Measurements from ENCODE around the gene VCP.
A peak's percentile ranks its signal among the peaks of the same experiment; 100 is the strongest.
"Not testable (repeated sequence)": the region's sequence is repeated elsewhere in the genome, so short reads cannot be mapped to it uniquely, and the experiment has no call there.

The VCP gene

GRCh38 chr9:35060548-35061207 lies 11.7 kb downstream of the VCP start:
- DNase-seq (ENCODE audit: low spot score): no peak

- no peak for DNase-seq (ENCODE audit: low spot score)
These were observed 13.0 kb downstream of the VCP start for GRCh38 chr9:35059438-35059837.

- DNase-seq (ENCODE audit: low spot score): no peak
These were observed 15.2 kb downstream of the VCP start for GRCh38 chr9:35057271-35057620.

- DNase-seq (ENCODE audit: low spot score): no peak
These were observed 15.7 kb downstream of the VCP start for GRCh38 chr9:35056571-35057270.

GRCh38 chr9:35054871-35055644 lies 17.4 kb downstream of the VCP start:
- DNase-seq (ENCODE audit: low spot score): no peak

- DNase-seq (ENCODE audit: low spot score): no peak
These were observed 18.1 kb downstream of the VCP start for GRCh38 chr9:35054185-35054835.

- peak; percentile 70 for DNase-seq (ENCODE audit: low spot score)
These were observed 21.1 kb downstream of the VCP start for GRCh38 chr9:35051069-35051967.

GRCh38 chr9:35048511-35048910 lies 23.9 kb downstream of the VCP start:
- DNase-seq (ENCODE audit: low spot score): no peak

- DNase-seq (ENCODE audit: low spot score): no peak
These were observed 28.4 kb downstream of the VCP start for GRCh38 chr9:35044071-35044470.

GRCh38 chr9:35042891-35043545 lies 29.4 kb downstream of the VCP start:
- no peak for DNase-seq (ENCODE audit: low spot score)

GRCh38 chr9:35042081-35042604 lies 30.3 kb downstream of the VCP start:
- no peak for DNase-seq (ENCODE audit: low spot score)

GRCh38 chr9:35035851-35036701 lies 36.3 kb downstream of the VCP start:
- no peak for DNase-seq (ENCODE audit: low spot score)

- DNase-seq (ENCODE audit: low spot score): no peak
These were observed 39.3 kb downstream of the VCP start for GRCh38 chr9:35033101-35033500.

- DNase-seq (ENCODE audit: low spot score): no peak
These were observed 42.6 kb downstream of the VCP start for GRCh38 chr9:35029852-35030251.

- DNase-seq (ENCODE audit: low spot score): no peak
These were observed 43.2 kb downstream of the VCP start for GRCh38 chr9:35029241-35029640.

- DNase-seq (ENCODE audit: low spot score): no peak
These were observed 44.1 kb downstream of the VCP start for GRCh38 chr9:35028341-35028740.

- no peak for DNase-seq (ENCODE audit: low spot score)
These were observed 44.6 kb downstream of the VCP start for GRCh38 chr9:35027860-35028259.

- no peak for DNase-seq (ENCODE audit: low spot score)
These were observed 45.1 kb downstream of the VCP start for GRCh38 chr9:35027374-35027773.

- no peak for DNase-seq (ENCODE audit: low spot score)
These were observed 45.8 kb downstream of the VCP start for GRCh38 chr9:35026671-35027070.

GRCh38 chr9:35023443-35023842 lies 49.0 kb downstream of the VCP start:
- not testable (repeated sequence) for DNase-seq (ENCODE audit: low spot score)
